HG03159 (cell line): ENCODE results near the gene PPP3CA.
"Not testable (repeated sequence)": the region's sequence is repeated elsewhere in the genome, so short reads cannot be mapped to it uniquely, and the experiment has no call there.

ENCODE experiments used
- ATAC-seq: cut with Tn5 transposase; IDR thresholded peaks from one replicate; pipeline ENCODE4 v1.9.1; 2021; ENCODE audit warnings: mild to moderate bottlenecking, moderate library complexity; ENCODE audit not compliant: unreplicated experiment

PPP3CA gene

GRCh38 chr4:101114936-101115372 lies 232.4 kb downstream of the PPP3CA start:
- ATAC-seq = no peak

DNA sequence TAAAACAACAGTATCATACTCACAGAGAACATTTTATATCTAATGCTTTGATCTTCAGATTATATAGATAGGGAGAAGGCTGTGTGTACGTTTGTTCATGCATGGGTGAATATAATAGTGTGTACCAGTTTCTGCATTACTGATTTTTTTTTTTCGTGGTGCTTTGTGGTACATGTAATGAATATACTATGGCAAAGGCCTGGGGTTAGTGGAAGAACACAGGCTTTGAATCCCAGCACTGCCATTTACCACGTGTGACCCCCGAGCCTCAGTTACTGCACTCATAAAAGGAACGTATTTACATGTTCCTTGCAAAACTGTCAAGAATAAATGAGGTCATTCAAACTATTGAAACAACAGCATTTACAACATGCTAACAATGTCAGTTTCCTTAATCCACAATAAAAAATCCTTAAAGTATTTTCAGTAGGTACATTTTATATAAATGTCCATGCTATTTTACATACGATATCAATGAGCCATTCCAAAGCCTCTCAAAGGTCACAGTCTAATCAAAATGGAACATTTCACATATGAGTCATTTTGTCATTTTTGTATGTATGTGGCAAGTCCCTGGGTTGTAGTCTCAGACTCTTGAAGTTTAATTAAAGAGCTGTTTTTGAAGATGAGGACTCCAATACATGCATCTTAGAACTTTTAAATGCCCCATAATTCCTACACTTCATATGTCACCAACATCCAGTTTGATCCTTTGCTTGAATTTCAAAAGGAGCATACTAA lies 242.8 kb downstream of the PPP3CA start:
- peak; percentile 21 for ATAC-seq

DNA sequence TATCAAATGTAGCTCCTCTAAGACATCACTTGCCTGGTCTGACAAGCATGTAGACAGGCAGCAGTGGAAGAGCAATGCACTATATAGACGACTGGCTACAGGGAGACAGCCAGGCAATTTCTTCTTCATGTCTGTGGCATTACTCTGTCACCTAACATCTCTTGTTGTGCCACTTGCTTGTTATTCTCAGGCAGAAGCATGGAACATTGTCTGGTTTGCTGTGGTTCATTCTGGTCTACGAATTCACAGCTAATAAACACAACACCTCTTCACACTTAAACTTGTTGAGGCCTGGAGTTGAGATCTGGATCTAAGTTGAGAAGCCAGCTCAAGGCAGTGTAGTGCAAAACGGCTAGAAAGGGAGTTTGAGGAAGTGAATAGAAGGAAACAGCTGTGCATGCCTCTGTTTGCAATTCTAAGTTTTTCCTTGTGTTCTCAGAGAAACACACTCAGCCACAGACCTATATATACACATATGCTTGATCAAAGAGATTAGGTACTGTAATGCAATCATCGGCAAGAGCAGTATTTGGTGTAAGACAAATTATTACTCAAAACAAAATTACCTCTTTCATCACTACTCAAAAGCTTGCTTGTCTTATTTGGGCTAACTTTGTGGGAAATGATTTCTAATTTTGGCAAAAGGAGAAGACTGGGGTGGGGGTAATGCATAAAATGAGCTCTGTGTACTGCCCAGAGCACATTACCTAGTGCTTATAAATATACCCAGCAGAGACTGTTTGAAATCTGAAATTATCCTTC lies 243.8 kb downstream of the PPP3CA start:
- peak; percentile 90 for ATAC-seq

DNA sequence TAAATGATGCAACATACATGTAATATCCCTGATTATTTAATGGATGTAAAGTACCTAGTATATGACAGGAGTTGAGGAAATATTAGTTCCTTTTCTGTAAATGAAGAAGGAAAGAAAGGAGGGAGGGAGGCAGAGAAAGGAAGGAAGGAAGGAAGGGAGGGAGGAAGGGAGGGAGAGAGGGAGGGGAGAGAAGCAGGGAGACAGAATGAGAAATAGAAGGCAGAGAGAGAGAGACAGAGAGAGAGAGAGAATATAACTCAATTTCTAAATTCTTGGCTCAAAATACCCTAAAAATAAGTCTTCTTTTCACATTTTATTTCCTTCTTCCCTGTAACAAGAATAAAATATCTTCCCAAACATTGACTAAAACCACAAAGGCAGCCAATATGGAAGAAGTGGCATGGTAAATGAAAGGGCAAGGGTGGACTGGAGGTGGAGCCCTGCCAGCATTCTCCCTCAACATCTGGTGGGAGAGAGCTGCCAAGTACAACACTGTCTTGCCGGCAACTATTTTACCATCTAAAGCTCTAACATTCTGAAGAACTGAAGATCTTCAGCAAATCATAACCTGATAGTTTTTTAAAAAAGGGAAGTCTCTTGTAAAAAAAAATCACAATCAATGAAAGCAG lies 245.1 kb downstream of the PPP3CA start:
- ATAC-seq = no peak

DNA sequence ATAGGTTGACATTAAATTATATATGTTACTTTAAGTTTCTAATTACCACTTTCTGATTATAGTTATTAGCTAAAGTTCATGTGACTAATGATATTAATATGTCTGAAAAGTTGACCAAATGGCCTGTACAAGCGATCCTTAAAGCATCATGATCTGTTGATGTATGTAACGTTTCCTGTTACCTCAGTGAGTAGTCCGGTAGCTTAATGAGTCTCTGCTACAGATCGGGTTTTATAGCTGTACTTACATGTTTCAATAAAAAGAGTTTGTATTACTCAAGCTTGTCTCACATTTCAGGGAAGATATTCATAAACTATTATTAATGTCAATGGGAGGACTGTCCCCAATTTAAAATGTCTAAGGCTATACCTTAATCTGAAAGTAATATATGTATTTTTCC lies 246.3 kb downstream of the PPP3CA start:
- ATAC-seq = no peak

GRCh38 chr4:101098666-101099400 lies 248.5 kb downstream of the PPP3CA start:
- no peak for ATAC-seq

- ATAC-seq = not testable (repeated sequence)
Observed at GRCh38 chr4:101092609-101093008, 254.7 kb downstream of the PPP3CA start.

DNA sequence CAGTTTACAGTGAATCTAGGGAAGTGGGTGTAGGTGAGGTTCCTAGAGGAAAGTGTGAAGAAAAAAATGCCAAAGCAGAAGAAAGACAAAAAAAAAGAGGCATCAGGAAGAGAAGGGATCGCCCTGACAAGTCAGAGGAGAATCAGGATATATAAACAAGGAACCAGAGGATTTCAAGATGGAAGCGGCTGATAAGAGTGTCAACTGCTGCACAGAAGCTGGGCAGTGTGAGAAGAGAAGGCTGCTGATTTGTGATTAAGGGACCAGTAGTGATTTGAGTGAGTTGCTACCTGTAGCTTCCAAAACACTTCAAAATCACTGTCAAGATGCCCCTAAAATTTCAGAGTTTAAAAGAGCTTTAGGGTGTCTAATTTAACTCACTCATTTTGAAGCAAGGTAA lies 258.2 kb downstream of the PPP3CA start:
- ATAC-seq = no peak

DNA sequence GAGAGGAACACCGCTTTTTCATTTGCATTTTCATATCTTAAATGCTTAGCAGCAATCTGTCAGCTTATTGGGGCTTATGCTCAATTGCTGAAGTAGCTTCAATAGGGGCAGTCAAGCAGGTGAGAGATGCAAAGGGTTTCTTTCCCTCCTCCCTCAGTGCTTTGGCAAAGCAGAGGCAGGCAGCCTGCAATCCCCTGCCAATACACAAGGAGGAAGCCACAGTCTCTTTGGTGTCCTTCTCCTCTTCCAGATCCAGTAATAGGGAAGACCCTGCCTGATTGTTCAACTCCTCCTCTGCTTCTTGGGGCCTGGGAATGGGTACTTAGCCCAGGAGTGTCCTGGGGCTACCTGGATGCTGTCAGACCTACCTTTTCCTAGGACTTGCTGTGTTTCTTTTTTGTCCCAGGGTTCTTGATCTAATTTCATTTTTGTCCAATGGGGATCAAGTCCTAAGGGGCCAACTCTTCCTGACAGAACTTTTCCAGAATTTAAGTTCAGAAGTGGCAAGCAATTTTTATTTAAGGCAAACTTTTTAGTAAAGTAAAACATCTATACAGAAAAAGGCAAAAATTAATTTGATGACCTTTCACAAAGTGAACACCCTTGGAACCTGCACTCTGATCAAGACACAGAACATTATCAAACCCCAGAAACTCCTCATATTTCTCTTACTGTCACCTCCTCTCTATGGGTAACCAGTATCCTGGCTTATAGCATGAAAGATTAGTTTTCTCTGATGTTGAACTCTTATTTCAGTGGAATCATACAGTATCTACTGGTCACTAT lies 260.3 kb downstream of the PPP3CA start:
- ATAC-seq = no peak

DNA sequence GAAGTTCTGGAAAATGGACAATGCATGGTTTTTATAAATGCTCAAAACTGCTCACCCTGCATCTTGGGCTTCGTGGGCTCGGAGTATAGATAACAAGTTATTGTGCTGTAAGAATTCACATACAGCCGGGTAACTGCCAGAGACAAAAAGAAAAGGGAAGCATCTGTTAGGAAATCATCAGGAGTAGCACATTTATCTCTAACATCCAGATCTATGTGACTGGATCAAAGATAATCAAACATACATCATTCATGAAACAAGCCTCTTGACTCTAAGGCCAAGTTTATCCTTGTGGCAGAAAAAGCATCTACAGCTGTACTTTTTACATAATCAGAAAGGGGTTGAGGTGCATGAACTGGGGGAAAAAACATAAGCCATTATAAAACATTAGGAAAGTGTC lies 264.2 kb downstream of the PPP3CA start:
- no peak for ATAC-seq

DNA sequence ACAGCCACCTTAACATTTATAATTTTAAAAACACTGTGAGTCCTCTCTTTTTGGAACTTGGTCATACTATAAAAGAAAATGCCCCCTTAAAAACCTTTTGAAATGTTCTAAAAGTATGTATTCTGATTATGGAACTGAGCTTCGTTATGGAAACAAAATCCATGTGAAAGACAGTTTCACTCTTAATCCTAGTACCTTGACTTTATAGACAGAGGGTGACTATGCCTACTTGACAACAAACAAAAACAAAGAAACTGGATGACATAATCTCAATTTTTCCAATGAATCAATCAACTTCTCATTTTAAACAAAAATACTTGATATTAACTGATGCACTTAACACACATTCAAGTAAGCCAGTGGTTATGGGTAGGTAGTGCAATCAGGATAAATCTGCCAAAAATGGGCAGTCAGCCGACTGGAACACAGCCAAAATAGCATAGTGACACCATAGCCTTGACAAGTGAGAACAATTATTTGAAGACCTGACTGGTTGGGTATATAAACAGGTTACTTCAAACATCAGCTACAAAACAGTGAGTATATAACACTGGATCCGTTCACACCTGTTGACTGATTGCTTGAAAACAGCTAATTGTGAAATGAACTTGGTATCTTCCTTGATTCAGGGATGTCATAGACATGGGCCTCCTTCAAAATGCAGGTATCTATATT lies 265.5 kb downstream of the PPP3CA start:
- no peak for ATAC-seq

DNA sequence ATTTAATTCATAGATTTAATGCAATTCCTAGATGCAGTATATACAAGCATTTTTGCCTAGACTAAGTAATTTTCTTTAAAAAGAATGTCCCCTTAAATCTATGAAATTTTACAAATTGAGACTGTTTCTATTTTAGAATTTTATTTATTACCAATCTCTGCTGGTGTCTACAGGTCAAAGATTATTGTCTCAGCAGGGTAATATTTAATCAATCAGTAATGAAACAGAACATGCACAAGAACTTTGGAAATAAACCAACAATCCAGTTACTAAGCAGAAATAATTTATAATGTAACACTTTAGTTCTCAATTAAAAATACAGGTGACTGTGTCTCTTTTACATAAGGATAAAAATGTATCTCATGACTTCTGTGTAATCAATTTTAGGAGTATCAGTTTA lies 266.2 kb downstream of the PPP3CA start:
- ATAC-seq = no peak

DNA sequence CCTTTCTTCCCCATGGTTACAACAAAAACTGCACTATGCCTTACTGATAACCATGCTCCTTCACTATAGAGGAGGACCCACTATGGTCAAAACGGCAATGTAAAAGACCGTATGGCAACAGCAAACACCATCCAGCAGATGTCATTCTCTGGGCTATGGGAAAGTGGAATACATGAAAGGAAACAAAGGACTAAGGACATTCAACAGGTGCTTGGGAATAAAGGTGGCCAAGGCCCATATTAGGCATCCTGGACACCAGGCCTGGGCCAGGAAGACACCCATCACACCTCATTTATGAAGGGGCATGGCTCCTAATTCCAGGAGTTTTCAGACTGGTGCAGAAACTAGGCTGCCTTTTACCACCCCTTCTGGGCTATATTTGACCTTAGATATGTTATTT lies 268.4 kb downstream of the PPP3CA start:
- ATAC-seq = no peak

GRCh38 chr4:101076032-101076431 lies 271.3 kb downstream of the PPP3CA start:
- no peak for ATAC-seq

GRCh38 chr4:101075536-101075935 lies 271.8 kb downstream of the PPP3CA start:
- no peak for ATAC-seq

DNA sequence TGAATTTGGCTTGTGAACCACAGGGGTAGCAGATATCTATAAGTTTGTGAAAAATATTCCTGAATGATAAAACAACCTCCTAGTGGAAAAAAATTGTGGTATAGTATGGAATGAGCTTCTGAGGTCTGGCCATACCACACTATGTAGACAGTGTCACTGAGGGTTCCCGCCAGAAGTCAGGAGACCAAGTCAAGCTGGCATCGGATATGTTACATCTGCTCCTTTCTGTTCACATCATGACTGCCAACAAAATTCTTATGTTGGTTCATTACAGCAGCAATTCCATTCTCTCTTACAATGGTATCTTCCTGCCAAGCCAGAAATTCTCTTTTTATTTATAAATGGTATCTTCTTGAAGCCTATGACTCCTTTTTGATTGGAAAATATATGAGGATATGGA lies 273.0 kb downstream of the PPP3CA start:
- no peak for ATAC-seq

- ATAC-seq = no peak
Observed at GRCh38 chr4:101071241-101071640, 276.1 kb downstream of the PPP3CA start.

GRCh38 chr4:101068115-101068514 lies 279.2 kb downstream of the PPP3CA start:
- ATAC-seq = no peak

DNA sequence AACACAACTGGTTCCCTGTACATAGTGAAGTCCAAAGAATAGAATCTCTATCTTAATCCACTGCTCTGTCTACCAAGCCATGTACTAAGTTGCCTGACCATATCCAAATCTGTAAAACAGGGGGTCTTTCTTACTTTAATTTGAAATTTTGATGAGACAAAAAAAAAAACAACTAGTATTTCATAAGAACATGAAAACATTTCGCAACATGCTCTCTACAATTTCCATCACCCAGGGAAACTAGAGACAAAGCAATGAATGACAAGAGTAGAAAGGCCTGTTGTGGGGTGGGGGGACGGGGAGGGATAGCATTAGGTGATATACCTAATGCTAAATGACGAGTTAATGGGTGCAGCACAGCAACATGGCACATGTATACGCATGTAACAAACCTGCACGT lies 279.9 kb downstream of the PPP3CA start:
- ATAC-seq = no peak

DNA sequence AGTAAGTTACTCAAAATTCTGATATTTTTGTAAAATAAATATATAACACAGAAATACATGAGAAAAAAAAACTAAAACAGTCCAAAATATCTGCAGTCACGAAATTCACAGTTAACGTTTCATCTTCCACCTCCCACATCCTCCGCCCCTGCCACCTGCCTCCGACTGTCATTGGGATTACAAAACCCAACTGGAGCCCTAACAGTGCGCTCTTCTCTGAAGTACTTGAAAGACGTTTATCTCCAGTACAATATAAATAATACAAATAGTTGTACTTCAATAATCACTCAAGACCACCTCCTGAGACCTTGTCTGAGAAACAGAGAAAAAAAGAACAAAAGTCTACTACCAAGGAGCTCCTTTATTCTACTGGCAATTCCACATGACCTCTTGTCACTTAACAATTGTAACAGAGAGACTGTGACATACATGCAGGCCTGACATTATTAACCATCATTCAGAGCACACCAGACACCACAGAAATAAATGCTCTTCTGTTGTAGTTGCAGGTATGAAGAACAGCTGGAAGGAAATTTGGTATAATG lies 280.6 kb downstream of the PPP3CA start:
- no peak for ATAC-seq
